HCT116 (cell line): ENCODE data around the gene SEL1L3. TPM values are rescaled to one million over a fixed set of nuclear protein-coding genes. Genes with fewer than 3 reads are reported as not detected.

ENCODE experiments used
- ATAC-seq: fragments of 200-7000 bp; cut with Tn5 transposase; 2 replicates; pipeline ENCODE4 v1.9.1; 2020; ENCODE audit warnings: mild to moderate bottlenecking, moderate library complexity
- BruUV-seq: library from RNA; stranded (reverse); fragments of 400-500 nt; replicated peaks from 2 replicates; lab custom pipeline; 2021; lab: Mats Ljungman, UMichigan
- CTCF ChIA-PET: fragments of 300-600 bp; sonication (Branson Sonifier 250); formaldehyde crosslinking; loops from one replicate; lab custom pipeline; 2021; ENCODE audit warnings: antibody characterized with exemption; lab: Charles Lee
- POLR2A ChIA-PET: fragments of 300-600, 350-600 bp; sonication (Branson Sonifier 250); formaldehyde crosslinking; loops from one replicate; lab custom pipeline; 2021; ENCODE audit warnings: antibody characterized with exemption; lab: Charles Lee
- RAD21 ChIA-PET, 2 experiments: fragments of 300-600 bp; sonication (Branson Sonifier 250); formaldehyde crosslinking; loops; one replicate each; lab custom pipeline; 2023; ENCODE audit warnings: low total read pairs in 2 of 2; ENCODE audit not compliant: uncharacterized antibody in 2 of 2, unreplicated experiment in 2 of 2, low non-redundant PET in 1 of 2; lab: Charles Lee
- DNase-seq: peaks from one replicate; pipeline ENCODE4 v3.0.0-alpha.2; 2010; ENCODE audit warnings: low read depth, low spot score
- H2AFZ ChIP-seq: fragments of 200-600 bp; shearing (Covaris generic), sonication (generic); 2 replicates; pipeline ENCODE4 v1.6.1; 2017; ENCODE audit warnings: low read depth, mixed run types, mixed read lengths, antibody characterized with exemption, low read length; ENCODE audit not compliant: poor library complexity, severe bottlenecking
- H3K27ac ChIP-seq: 2 replicates; pipeline ENCODE4 v1.5.1; 2012; ENCODE audit warnings: low read depth, low read length
- H3K27me3 ChIP-seq: fragments of 200-600 bp; sonication (generic); 2 replicates; pipeline ENCODE4 v1.6.1; 2016; ENCODE audit warnings: mixed run types, low read length, mixed read lengths; ENCODE audit not compliant: insufficient read depth
- H3K36me3 ChIP-seq, 2 experiments: fragments of 200-500 bp in 1 of 2; fragments of 200-600 bp in 1 of 2; sonication (Bioruptor generic) in 1 of 2; sonication (generic) in 1 of 2; 2 replicates each; pipeline versions ENCODE4 v1.5.1 to v1.6.1; 2014 to 2016; ENCODE audit warnings: low read length in 2 of 2, inconsistent platforms in 1 of 2, mixed read lengths in 1 of 2, mixed run types in 1 of 2; ENCODE audit not compliant: insufficient read depth in 2 of 2, control insufficient read depth in 1 of 2
- H3K4me1 ChIP-seq, 2 experiments: fragments of 200-600 bp in 1 of 2; sonication (generic) in 1 of 2; 2 replicates each; pipeline versions ENCODE4 v1.5.1 to v1.6.1; 2012 to 2017; ENCODE audit warnings: low read length in 2 of 2, inconsistent platforms in 1 of 2, mild to moderate bottlenecking in 1 of 2, mixed read lengths in 1 of 2, mixed run types in 1 of 2, moderate library complexity in 1 of 2; ENCODE audit not compliant: insufficient read depth in 2 of 2, control insufficient read depth in 1 of 2
- H3K4me2 ChIP-seq: fragments of 200-600 bp; sonication (generic); 2 replicates; pipeline ENCODE4 v1.6.1; 2017; ENCODE audit warnings: mixed run types, low read length, mixed read lengths
- H3K4me3 ChIP-seq, 2 experiments: fragments of 200-600 bp in 1 of 2; sonication (generic) in 1 of 2; replicated peaks in 1 of 2; 2 replicates each; pipeline ENCODE4 v1.5.1; 2011 to 2016; ENCODE audit warnings: low read length in 2 of 2, control low read depth in 1 of 2, low read depth in 1 of 2, mild to moderate bottlenecking in 1 of 2, mixed read lengths in 1 of 2, mixed run types in 1 of 2
- H3K79me2 ChIP-seq: fragments of 200-600 bp; sonication (generic); 2 replicates; pipeline ENCODE4 v1.6.1; 2017; ENCODE audit warnings: mild to moderate bottlenecking, mixed run types, low read length, moderate library complexity, mixed read lengths; ENCODE audit not compliant: insufficient read depth
- H3K9ac ChIP-seq: fragments of 200-600 bp; sonication (generic); 2 replicates; pipeline ENCODE4 v1.6.1; 2016; ENCODE audit warnings: low read length, mixed read lengths
- H3K9me2 ChIP-seq: fragments of 200-600 bp; sonication (generic), shearing (Covaris generic); 2 replicates; pipeline ENCODE4 v1.6.1; 2017; ENCODE audit warnings: mixed run types, mild to moderate bottlenecking, moderate library complexity; ENCODE audit not compliant: insufficient read depth
- H3K9me3 ChIP-seq, 2 experiments: fragments of 200-500 bp in 1 of 2; fragments of 200-600 bp in 1 of 2; sonication (Bioruptor generic) in 1 of 2; sonication (generic) in 1 of 2; 2 replicates each; pipeline ENCODE4 v1.6.1; 2014 to 2017; ENCODE audit warnings: low read length in 2 of 2, mixed read lengths in 2 of 2, inconsistent platforms in 1 of 2, low read depth in 1 of 2, mild to moderate bottlenecking in 1 of 2, mixed run types in 1 of 2, moderate library complexity in 1 of 2; ENCODE audit not compliant: control insufficient read depth in 1 of 2, insufficient read depth in 1 of 2
- H4K20me1 ChIP-seq: fragments of 200-600 bp; sonication (generic), shearing (Covaris generic); 2 replicates; pipeline ENCODE4 v1.6.1; 2017; ENCODE audit warnings: mixed run types, mild to moderate bottlenecking, moderate library complexity; ENCODE audit not compliant: insufficient read depth
- CEBPB ChIP-seq: IDR thresholded peaks from 2 replicates; pipeline ENCODE4 v1.6.1; 2012; ENCODE audit warnings: low read depth
- EGR1 ChIP-seq: IDR thresholded peaks from 2 replicates; pipeline ENCODE4 v1.6.1; 2012; ENCODE audit warnings: low read depth
- EZH2 ChIP-seq: fragments of 200-600 bp; sonication (generic); IDR thresholded peaks from 2 replicates; pipeline ENCODE4 v1.6.1; 2017; ENCODE audit warnings: antibody characterized with exemption, mixed run types
- EZH2phosphoT487 ChIP-seq: fragments of 200-600 bp; IDR thresholded peaks from 2 replicates; pipeline ENCODE4 v1.6.1; 2018; ENCODE audit warnings: antibody characterized with exemption, borderline replicate concordance
- FOSL1 ChIP-seq: IDR thresholded peaks from 2 replicates; pipeline ENCODE4 v1.6.1; 2012; ENCODE audit warnings: low read depth
- JUND ChIP-seq: IDR thresholded peaks from 2 replicates; pipeline ENCODE4 v1.6.1; 2012
- RAD21 ChIP-seq: IDR thresholded peaks from 2 replicates; pipeline ENCODE4 v1.6.1; 2012; ENCODE audit warnings: low read depth, mild to moderate bottlenecking
- SIN3A ChIP-seq: IDR thresholded peaks from 2 replicates; pipeline ENCODE4 v1.6.1; 2012; ENCODE audit warnings: low read depth
- SP1 ChIP-seq: IDR thresholded peaks from 2 replicates; pipeline ENCODE4 v1.6.1; 2012; ENCODE audit warnings: low read depth
- SRF ChIP-seq: IDR thresholded peaks from 2 replicates; pipeline ENCODE4 v1.6.1; 2012; ENCODE audit warnings: low read depth
- TCF7L2 ChIP-seq: IDR thresholded peaks from 2 replicates; pipeline ENCODE4 v1.7.0; 2011; ENCODE audit warnings: borderline replicate concordance, inconsistent platforms; ENCODE audit not compliant: insufficient read depth, insufficient read length; ENCODE audit errors: extremely low read depth
- YY1 ChIP-seq: IDR thresholded peaks from 2 replicates; pipeline ENCODE4 v1.6.1; 2011; ENCODE audit warnings: low read length, low read depth, moderate library complexity, mild to moderate bottlenecking; ENCODE audit not compliant: insufficient replicate concordance; ENCODE audit errors: extremely low read depth
- ZFX ChIP-seq: fragments of 450-650 bp; IDR thresholded peaks from 2 replicates; pipeline ENCODE4 v1.6.1; 2017
- ZNF274 ChIP-seq: fragments of 200-500 bp; sonication (Bioruptor generic); IDR thresholded peaks from 2 replicates; pipeline ENCODE4 v1.6.1; 2014; ENCODE audit warnings: mild to moderate bottlenecking, low read depth, low read length, inconsistent platforms
- intact Hi-C: fragments of 100-400 bp; cut with micrococcal nuclease; formaldehyde crosslinking; loops from 2 replicates; pipeline ENCODE4 v1.10.0; 2022
- total RNA-seq: library from RNA; stranded (reverse); gene quantifications from one replicate; pipeline ENCODE4 v1.2.1, GENCODE V29; 2021; ENCODE audit not compliant: unreplicated experiment
- TF ChIP-seq, protein P1 (sequence below), 3 experiments: fragments of 200-600 bp in 1 of 3; sonication (generic) in 1 of 3; IDR thresholded peaks in 2 of 3; conservative IDR thresholded peaks in 1 of 3; 2 replicates each; pipeline ENCODE4 v1.5.1; 2012 to 2017; ENCODE audit warnings: low read depth in 2 of 3, low read length in 2 of 3, antibody characterized with exemption in 1 of 3, borderline replicate concordance in 1 of 3, control low read depth in 1 of 3, mild to moderate bottlenecking in 1 of 3, mixed read lengths in 1 of 3, mixed run types in 1 of 3, moderate library complexity in 1 of 3; ENCODE audit not compliant: insufficient read depth in 1 of 3
- TF ChIP-seq, protein P2 (sequence below): IDR thresholded peaks from 2 replicates; pipeline ENCODE4 v1.6.1; 2011; ENCODE audit warnings: mild to moderate bottlenecking, low read length, moderate library complexity; ENCODE audit not compliant: insufficient replicate concordance; ENCODE audit errors: extremely low read depth
- TF ChIP-seq, protein P3 (sequence below): IDR thresholded peaks from 2 replicates; pipeline ENCODE4 v1.6.1; 2012

Gene SEL1L3
- total RNA-seq, 1 experiment from 2014 or later, result 45.0 TPM

DNA sequence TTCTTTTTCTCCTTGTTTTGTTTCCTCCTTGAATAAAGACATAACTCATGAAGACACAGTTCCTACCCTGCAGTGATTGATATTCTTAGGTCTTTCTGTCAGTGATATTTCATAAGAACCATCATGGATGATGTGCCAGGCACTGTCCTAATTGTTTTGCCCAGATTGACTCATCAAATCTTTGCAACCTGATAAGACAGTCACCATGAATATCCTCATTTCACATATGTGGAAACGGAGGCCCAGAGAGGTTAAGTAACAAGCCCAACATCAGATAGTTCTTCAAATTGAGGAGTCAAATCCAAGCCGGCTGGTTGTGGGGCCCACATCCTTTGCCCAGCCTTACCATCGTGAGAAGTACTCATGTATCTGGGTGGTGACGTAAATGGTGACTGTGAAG, 69.9 kb downstream of the SEL1L3 start (continued):
- TF ChIP-seq, protein P1, sequence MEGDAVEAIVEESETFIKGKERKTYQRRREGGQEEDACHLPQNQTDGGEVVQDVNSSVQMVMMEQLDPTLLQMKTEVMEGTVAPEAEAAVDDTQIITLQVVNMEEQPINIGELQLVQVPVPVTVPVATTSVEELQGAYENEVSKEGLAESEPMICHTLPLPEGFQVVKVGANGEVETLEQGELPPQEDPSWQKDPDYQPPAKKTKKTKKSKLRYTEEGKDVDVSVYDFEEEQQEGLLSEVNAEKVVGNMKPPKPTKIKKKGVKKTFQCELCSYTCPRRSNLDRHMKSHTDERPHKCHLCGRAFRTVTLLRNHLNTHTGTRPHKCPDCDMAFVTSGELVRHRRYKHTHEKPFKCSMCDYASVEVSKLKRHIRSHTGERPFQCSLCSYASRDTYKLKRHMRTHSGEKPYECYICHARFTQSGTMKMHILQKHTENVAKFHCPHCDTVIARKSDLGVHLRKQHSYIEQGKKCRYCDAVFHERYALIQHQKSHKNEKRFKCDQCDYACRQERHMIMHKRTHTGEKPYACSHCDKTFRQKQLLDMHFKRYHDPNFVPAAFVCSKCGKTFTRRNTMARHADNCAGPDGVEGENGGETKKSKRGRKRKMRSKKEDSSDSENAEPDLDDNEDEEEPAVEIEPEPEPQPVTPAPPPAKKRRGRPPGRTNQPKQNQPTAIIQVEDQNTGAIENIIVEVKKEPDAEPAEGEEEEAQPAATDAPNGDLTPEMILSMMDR (IDR thresholded peaks at IDR 0.05 in 2 of 3, conservative IDR thresholded peaks at IDR 0.05 in 1 of 3; ENCODE audit: borderline replicate concordance in 1 of 3, insufficient read depth in 1 of 3, low read depth in 2 of 3, low read length in 2 of 3), result no peak
- no peak for TF ChIP-seq SRF
- no peak for TF ChIP-seq ZFX

DNA sequence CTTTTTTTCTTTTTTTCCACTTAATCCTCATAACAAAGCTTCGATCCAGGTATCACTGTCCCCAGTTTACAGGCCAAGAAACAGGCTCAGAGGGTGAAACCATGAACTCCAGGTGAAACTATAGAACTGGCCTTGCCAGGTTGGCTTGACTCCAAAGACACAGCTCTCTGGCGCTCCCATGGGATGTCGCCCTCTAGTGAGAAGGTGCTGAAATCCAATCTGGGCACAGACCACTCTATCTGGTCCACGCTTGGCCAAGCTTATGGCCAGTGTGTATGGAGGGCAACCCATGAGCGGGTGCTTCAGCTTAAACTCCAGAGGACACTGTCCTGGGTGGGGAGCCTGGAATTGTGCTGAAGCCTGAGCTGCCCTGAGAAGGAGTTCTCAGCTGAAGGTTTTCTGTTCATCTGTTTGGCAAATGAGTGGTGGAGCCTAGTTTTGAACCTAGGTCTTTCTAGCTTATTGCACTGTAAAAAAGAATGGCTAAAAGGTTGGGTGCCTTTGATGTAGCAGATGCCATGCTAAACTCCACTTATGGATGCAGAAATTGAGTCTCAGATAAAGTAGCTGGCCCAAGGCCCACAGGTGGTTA, 70.5 kb downstream of the SEL1L3 start:
- no peak overlapping the region for H3K9ac ChIP-seq
- peaks cover 0 to 9% of the 10 kb centered on the region in 2 experiments; a peak in 1 of 4 replicates for H3K36me3 ChIP-seq
- ATAC-seq (peak; percentile 92), DNase-seq (peak; percentile 51)
- ChIA-PET RAD21 (interaction anchor here (0.5 to 1.1 kb wide), 4 partner anchors 74 to 517 kb away, joined by 3 to 6 read pairs (median 4); no protein-coding TSS in a partner anchor), CTCF (interaction anchor here (0.6 to 2.0 kb wide), 16 partner anchors 8 to 353 kb away, joined by 3 to 27 read pairs (median 4); no protein-coding TSS in a partner anchor), POLR2A (no interaction called here)
- peaks cover 4 to 15% of the 10 kb centered on the region in 2 experiments for H3K4me1 ChIP-seq
- H3K9me2 ChIP-seq, result no peaks in the 10 kb centered on the region
- H3K4me2 ChIP-seq, result no peak overlapping the region
- BruUV-seq, result no TSS peak
- H3K27ac ChIP-seq, result no peak overlapping the region
- H3K27me3 ChIP-seq, result no peaks in the 10 kb centered on the region
- H2AFZ ChIP-seq, result no peak overlapping the region
- no peak overlapping the region for H3K4me3 ChIP-seq
- intact Hi-C loops, result loop anchor here (1.0 kb wide), 1 partner anchor 351 kb away; no protein-coding TSS in a partner anchor
- H4K20me1 ChIP-seq, result no peaks in the 10 kb centered on the region
- no peaks in the 10 kb centered on the region for H3K79me2 ChIP-seq
- H3K9me3 ChIP-seq, result no peaks in the 10 kb centered on the region
- TF ChIP-seq TCF7L2, result no peak
- no peak for TF ChIP-seq EGR1
- peak; percentile 34 for TF ChIP-seq YY1
- no peak for TF ChIP-seq JUND
- TF ChIP-seq EZH2phosphoT487, result no peak
- TF ChIP-seq FOSL1, result no peak
- TF ChIP-seq, protein P2, sequence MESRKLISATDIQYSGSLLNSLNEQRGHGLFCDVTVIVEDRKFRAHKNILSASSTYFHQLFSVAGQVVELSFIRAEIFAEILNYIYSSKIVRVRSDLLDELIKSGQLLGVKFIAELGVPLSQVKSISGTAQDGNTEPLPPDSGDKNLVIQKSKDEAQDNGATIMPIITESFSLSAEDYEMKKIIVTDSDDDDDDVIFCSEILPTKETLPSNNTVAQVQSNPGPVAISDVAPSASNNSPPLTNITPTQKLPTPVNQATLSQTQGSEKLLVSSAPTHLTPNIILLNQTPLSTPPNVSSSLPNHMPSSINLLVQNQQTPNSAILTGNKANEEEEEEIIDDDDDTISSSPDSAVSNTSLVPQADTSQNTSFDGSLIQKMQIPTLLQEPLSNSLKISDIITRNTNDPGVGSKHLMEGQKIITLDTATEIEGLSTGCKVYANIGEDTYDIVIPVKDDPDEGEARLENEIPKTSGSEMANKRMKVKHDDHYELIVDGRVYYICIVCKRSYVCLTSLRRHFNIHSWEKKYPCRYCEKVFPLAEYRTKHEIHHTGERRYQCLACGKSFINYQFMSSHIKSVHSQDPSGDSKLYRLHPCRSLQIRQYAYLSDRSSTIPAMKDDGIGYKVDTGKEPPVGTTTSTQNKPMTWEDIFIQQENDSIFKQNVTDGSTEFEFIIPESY, result no peak
- TF ChIP-seq SRF, result no peak
- no peak for TF ChIP-seq SIN3A
- TF ChIP-seq ZNF274, result no peak
- TF ChIP-seq, protein P1 (IDR thresholded peaks at IDR 0.05 in 2 of 3, conservative IDR thresholded peaks at IDR 0.05 in 1 of 3; ENCODE audit: borderline replicate concordance in 1 of 3, insufficient read depth in 1 of 3, low read depth in 2 of 3, low read length in 2 of 3), result peak; percentile 67 to 88 (median 86); a peak in 5 of 6 replicates
- TF ChIP-seq CEBPB, result no peak
- TF ChIP-seq, protein P3, sequence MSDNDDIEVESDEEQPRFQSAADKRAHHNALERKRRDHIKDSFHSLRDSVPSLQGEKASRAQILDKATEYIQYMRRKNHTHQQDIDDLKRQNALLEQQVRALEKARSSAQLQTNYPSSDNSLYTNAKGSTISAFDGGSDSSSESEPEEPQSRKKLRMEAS, result no peak
- peak; percentile 70 for TF ChIP-seq RAD21
- no peak for TF ChIP-seq EZH2
- TF ChIP-seq ZFX, result no peak
- no peak for TF ChIP-seq SP1
